Measurements from ENCODE around the gene NAA10.

The NAA10 gene

GRCh38 chrX:153945956-153946943, 11.4 kb upstream of the NAA10 start:
- no peak for DNase-seq (ENCODE audit: insufficient read length)
- no peak for FAIRE-seq
- TF ChIP-seq POLR2AphosphoS5 (IDR thresholded peaks at IDR 0.05; ENCODE audit: low read depth, low read length): 0 out of 2 replicates have a peak, but pooled peaks have one; percentile 35
- no peak for TF ChIP-seq TAF1 (IDR thresholded peaks at IDR 0.05; ENCODE audit: borderline replicate concordance, low read depth, low read length)
- 0 out of 2 replicates have a peak, but pooled peaks have one; percentile 6 for TF ChIP-seq POLR2A (IDR thresholded peaks at IDR 0.05; ENCODE audit: low read depth, low read length)

- TF ChIP-seq POLR2A (IDR thresholded peaks at IDR 0.05; ENCODE audit: low read depth, low read length) (no peak), POLR2AphosphoS5 (IDR thresholded peaks at IDR 0.05; ENCODE audit: low read depth, low read length) (no peak), TAF1 (IDR thresholded peaks at IDR 0.05; ENCODE audit: borderline replicate concordance, low read depth, low read length) (no peak)
- DNase-seq (ENCODE audit: insufficient read length): no peak
- FAIRE-seq: no peak
Observed at GRCh38 chrX:153944800-153945150, 9.9 kb upstream of the NAA10 start.

- no peak for DNase-seq (ENCODE audit: insufficient read length)
- FAIRE-seq: no peak
- no peak for TF ChIP-seq TAF1 (IDR thresholded peaks at IDR 0.05; ENCODE audit: borderline replicate concordance, low read depth, low read length)
- TF ChIP-seq POLR2AphosphoS5 (IDR thresholded peaks at IDR 0.05; ENCODE audit: low read depth, low read length): no peak
- no peak for TF ChIP-seq POLR2A (IDR thresholded peaks at IDR 0.05; ENCODE audit: low read depth, low read length)
Observed at GRCh38 chrX:153944140-153944799, 9.4 kb upstream of the NAA10 start, which contains the start of gene RENBP. TSS of gene RENBP (minus strand) at chrX:153944643. CDS start at chrX:153944610, 33 bp downstream.

DNA sequence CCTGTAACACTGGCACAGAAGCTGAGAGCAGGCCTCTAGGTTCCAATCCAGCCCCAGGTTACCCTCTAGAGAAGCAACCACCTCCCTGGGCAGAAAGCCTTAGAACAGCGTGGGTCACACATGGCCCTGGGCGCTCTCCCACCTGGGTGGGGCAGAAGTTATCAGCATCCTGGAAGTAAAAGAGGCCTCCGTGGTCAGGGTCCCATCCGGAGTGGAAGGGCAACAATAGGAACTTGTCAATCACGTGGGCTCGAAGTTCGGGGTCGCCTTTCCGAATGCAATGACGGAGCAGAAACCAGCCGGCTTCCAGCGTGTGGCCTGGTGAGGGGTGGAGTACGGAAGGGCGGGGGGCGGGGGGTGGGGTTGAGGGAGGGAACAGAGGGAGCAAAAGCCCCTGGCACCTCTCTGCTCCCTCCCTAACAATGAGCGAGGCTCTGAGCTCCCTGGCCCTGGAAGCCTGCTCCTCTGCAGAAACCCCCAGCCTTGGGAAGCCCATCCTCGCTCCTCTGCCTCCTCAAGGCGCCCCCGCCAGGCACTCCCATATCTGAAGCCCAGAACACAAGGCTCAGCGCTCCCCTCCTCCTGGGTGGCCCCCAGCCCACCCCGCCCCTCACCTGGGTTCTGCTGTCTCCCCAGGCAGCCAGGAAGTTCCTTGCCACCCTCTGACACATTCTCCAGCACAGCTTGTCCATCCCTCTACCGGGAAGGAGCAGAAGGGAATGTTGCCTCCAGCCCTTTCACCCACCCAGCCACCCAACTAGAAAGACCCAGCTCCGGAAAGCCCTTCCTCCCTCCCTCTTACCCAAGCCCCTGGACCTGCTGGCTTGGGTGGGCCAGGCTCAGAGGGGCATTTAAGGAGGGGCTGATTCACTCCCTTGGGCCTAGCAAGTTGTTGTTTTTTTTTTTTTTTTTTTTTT, 6.8 kb upstream of the NAA10 start:
- DNase-seq (ENCODE audit: insufficient read length) (no peak), FAIRE-seq (no peak)
- TF ChIP-seq TAF1 (IDR thresholded peaks at IDR 0.05; ENCODE audit: borderline replicate concordance, low read depth, low read length) (no peak), POLR2AphosphoS5 (IDR thresholded peaks at IDR 0.05; ENCODE audit: low read depth, low read length) (no peak), POLR2A (IDR thresholded peaks at IDR 0.05; ENCODE audit: low read depth, low read length) (no peak)

DNA sequence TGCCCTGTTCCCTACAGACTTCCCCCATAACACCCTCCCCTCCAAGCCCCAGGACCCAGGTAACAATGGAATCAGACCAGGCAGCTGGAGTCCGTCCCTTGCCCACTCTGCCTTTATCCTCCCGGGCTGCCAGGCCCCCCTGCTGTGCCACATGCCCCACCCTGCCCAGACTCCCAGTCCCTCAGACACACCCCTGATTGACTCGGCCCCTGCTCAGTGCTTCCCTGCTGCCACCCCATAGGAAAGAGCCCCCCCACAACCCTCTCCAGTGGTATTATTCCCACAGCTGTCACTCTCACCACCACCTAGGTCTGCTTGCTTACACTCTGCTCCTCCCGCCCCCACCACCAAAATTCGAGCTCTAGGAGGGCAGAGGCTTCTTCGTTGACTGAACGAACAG, 4.7 kb upstream of the NAA10 start:
- no peak for FAIRE-seq
- DNase-seq (ENCODE audit: insufficient read length): no peak
- TF ChIP-seq POLR2AphosphoS5 (IDR thresholded peaks at IDR 0.05; ENCODE audit: low read depth, low read length) (no peak), TAF1 (IDR thresholded peaks at IDR 0.05; ENCODE audit: borderline replicate concordance, low read depth, low read length) (no peak), POLR2A (IDR thresholded peaks at IDR 0.05; ENCODE audit: low read depth, low read length) (no peak)

- FAIRE-seq: no peak
- TF ChIP-seq TAF1 (IDR thresholded peaks at IDR 0.05; ENCODE audit: borderline replicate concordance, low read depth, low read length): no peak
- TF ChIP-seq POLR2A (IDR thresholded peaks at IDR 0.05; ENCODE audit: low read depth, low read length): no peak
- TF ChIP-seq POLR2AphosphoS5 (IDR thresholded peaks at IDR 0.05; ENCODE audit: low read depth, low read length): no peak
Observed at GRCh38 chrX:153938226-153938786, 3.5 kb upstream of the NAA10 start.

GRCh38 chrX:153937056-153937455, 2.2 kb upstream of the NAA10 start:
- TF ChIP-seq POLR2AphosphoS5 (IDR thresholded peaks at IDR 0.05; ENCODE audit: low read depth, low read length) (no peak), POLR2A (IDR thresholded peaks at IDR 0.05; ENCODE audit: low read depth, low read length) (no peak), TAF1 (IDR thresholded peaks at IDR 0.05; ENCODE audit: borderline replicate concordance, low read depth, low read length) (no peak)
- no peak for FAIRE-seq
- no peak for DNase-seq (ENCODE audit: insufficient read length)

More at GRCh38 chrX:153938226-153938786, 3.5 kb upstream of the NAA10 start:
- no peak for DNase-seq (ENCODE audit: insufficient read length)

DNA sequence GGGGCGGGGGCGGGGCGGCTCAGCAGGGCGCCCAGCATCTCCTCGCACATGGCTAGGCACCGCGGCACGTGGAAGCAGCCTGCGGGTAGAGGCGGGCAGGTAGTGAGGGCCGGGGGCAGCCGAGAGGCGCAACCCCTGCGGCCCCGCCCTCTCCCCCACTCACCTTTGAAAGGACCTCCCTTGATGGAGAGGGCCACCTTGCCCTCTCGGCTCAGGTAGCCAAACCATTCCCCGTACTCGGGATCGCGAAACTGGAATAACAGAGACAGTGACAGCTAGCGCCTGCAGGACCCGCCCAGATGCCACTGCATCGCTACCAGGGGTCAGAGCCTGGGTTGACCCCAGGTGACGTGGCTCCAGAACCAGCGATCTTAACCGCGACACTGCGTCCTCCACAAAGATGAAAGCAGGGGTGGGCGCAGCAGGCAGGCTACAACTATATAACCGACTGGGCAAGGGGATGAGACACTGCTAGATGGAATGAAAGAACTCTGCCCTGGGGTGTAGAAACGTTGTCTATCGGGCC, 552 bp upstream of the NAA10 start:
- no peak for DNase-seq (ENCODE audit: insufficient read length)
- FAIRE-seq: peak; percentile 24
- TF ChIP-seq POLR2AphosphoS5 (IDR thresholded peaks at IDR 0.05; ENCODE audit: low read depth, low read length): no peak
- no peak for TF ChIP-seq POLR2A (IDR thresholded peaks at IDR 0.05; ENCODE audit: low read depth, low read length)
- no peak for TF ChIP-seq TAF1 (IDR thresholded peaks at IDR 0.05; ENCODE audit: borderline replicate concordance, low read depth, low read length)

GRCh38 chrX:153934148-153934761, 582 bp downstream of the NAA10 start:
- peak; percentile 24 for FAIRE-seq
- DNase-seq (ENCODE audit: insufficient read length): no peak
- no peak for TF ChIP-seq TAF1 (IDR thresholded peaks at IDR 0.05; ENCODE audit: borderline replicate concordance, low read depth, low read length)
- TF ChIP-seq POLR2AphosphoS5 (IDR thresholded peaks at IDR 0.05; ENCODE audit: low read depth, low read length): no peak
- TF ChIP-seq POLR2A (IDR thresholded peaks at IDR 0.05; ENCODE audit: low read depth, low read length): no peak

- DNase-seq (ENCODE audit: insufficient read length) (no peak), FAIRE-seq (no peak)
- TF ChIP-seq TAF1 (IDR thresholded peaks at IDR 0.05; ENCODE audit: borderline replicate concordance, low read depth, low read length): no peak
- TF ChIP-seq POLR2A (IDR thresholded peaks at IDR 0.05; ENCODE audit: low read depth, low read length): no peak
- no peak for TF ChIP-seq POLR2AphosphoS5 (IDR thresholded peaks at IDR 0.05; ENCODE audit: low read depth, low read length)
Observed at GRCh38 chrX:153933748-153934147, 1.1 kb downstream of the NAA10 start.

All from GM12892 (cell line).